GM18519 (cell line): ENCODE results near the gene FGF23.
A peak's percentile ranks its signal among the peaks of the same experiment; 100 is the strongest.

Experiments
- ATAC-seq: cut with Tn5 transposase; IDR thresholded peaks from one replicate; pipeline ENCODE4 v1.9.1; 2021; ENCODE audit warnings: mild to moderate bottlenecking, moderate library complexity; ENCODE audit not compliant: unreplicated experiment, low FRiP score

FGF23 gene

DNA sequence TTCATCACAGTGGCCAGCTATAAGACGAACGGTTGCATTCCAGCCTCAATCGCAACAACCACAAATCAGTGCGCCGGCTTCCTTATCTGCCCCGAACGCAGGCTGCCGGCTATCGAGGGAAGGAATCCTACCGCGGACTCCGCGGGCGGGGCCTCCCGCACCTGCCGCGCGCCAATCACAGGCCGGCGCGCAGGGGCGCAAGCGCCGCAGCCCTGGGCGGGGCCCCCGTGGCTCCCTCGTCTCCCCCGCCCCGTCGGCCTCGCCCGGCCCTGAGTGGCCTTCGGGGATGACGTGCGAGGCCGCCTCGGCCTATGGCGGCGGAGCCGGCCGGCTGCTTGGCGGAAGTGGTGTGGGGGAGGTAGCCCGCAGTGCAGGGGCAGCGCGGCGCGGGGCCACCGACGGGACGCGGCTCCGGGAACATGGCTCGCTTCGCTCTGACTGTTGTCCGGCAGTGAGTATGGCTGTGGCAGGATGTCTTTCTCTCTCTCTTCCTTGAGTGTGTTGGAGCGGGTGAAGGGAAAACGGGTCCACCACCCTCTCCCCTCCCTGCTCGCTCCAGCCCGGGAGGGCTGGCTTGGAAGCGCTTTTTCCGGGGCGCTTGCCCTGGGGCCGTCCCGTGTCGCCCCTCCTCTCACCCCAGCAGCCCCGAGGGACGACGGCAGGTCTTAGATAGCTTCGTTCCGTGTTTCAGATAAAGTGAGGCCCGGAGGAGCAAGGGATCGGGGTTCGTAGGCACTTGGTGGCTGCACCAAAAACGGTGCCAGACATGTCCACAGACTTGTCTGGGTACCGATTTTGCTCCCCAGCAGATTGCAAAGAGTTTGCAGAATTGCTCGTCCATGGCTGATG lies 58.4 kb downstream of the FGF23 start, which contains the start of gene TIGAR:
Gene TIGAR (plus strand): TSS at position 361 of the 849 bp plus-strand sequence. CDS start 59 bp downstream, at position 420.
- ATAC-seq = peak; percentile 92

DNA sequence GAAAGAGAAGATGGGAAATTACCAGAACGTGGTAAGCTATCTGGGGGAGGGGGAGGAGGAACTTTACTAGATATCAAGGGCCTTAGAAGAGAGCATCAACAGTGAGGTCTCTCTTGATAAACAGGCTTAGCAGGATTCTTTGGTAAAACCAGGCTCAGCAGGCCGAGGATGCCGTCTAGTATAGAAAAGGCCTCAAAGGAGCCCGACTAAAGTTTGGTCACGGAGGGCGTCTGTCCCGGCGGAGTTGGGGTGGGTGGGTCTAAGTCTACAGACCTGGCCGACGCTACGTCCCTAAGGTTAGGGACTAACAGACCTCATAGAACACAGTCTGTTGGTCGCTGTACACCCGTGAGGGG lies 59.0 kb downstream of the FGF23 start:
- ATAC-seq = peak; percentile 14
